Germinal center (tissue), 1 donor: ENCODE measurements around the gene NCSTN.

ENCODE experiments used
- DNase-seq: peaks from one replicate; pipeline ENCODE4 v3.0.0; 2012; ENCODE audit warnings: mixed read lengths, low spot score

The NCSTN gene

DNA sequence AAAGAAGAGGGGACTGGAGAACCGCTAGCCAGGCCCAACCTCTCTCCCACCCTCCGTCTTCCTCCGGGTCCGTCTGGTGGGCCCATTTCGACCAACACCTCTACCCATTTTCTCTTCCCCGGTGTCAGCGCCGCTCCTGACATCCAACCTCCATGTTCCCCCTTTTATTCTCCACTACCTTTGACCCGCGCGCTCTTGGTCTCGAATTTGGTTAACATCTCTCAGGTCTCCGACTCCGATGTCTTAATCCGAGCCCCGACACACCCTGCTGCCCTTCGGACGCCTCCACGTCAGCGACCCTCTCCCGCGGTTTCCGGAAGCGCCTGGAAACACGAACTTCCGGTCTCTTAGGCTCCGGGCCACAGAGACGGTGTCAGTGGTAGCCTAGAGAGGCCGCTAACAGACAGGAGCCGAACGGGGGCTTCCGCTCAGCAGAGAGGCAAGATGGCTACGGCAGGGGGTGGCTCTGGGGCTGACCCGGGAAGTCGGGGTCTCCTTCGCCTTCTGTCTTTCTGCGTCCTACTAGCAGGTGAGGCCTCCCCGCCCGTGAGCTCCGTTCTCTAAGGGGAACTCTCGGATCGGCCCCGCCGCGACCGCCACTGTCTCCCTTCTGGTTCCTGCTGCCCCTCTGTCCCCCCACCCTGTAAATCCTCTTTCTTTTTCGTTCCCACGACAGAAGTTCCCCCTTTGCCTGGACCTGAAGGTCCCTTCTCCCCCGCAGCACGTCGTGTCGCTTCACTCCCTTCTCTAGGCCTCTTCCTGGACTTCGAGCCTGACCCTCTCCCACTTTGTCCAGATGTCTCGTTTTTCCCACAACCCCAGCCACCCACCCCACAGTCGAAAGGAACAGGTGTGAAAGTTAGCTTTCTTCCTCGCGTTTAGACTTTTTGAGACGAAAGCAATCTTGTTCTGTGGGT is at the start of gene NCSTN, which contains the start of gene COPA:
Gene NCSTN, plus strand, starts transcription at position 431 of the 917 bp plus-strand sequence. Its CDS starts 14 bp downstream, at position 445.
Gene COPA, minus strand, starts transcription at position 298 of the 917 bp plus-strand sequence. Its CDS starts 80 bp downstream, at position 218.
- peak; percentile 91 for DNase-seq

- no peak for DNase-seq
Measured at GRCh38 chr1:160296036-160296435, 47.1 kb upstream of the NCSTN start.

GRCh38 chr1:160300173-160300572 is 43.0 kb upstream of the NCSTN start:
- DNase-seq: no peak

- peak; percentile 46 for DNase-seq
Measured at GRCh38 chr1:160307118-160307791, 35.9 kb upstream of the NCSTN start.

GRCh38 chr1:160308451-160309184 is 34.6 kb upstream of the NCSTN start:
- no peak for DNase-seq

DNA sequence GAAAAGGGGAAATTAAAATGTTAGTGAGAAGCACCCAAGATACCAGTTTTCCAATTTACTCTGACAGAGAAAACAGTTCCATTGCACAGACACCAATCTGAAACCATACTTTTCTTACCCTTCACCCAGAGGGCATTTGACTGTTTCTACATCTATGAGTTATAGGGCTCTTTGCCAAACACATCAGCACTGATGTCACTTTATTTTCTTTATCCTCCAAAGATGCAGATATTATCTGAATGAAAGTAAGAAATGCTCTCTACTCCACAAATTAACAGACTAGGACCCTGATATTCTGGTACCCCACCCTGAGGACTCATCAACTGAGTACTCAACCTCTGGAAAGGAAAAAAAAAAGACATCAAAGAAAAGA is 34.0 kb upstream of the NCSTN start:
- DNase-seq: no peak

GRCh38 chr1:160309571-160309970 is 33.6 kb upstream of the NCSTN start:
- DNase-seq: no peak

GRCh38 chr1:160315359-160315758 is 27.8 kb upstream of the NCSTN start:
- no peak for DNase-seq

DNA sequence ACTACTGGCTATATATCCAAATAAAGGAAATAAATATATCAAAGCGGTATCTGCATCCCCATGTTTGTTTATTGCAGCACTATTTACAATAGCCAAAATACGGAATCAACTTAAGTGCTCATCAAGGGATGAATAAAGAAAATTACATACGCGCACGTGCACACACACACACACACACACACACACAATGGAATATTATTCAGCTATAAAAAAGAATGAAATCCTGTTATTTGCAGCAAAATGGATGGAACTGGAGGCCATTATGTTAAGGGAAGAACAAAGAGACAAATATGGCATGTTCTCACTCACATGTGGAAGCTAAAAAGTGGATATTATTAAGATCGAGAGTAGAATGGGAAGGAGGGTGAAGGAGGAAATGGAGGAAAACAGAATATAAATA is 20.4 kb upstream of the NCSTN start:
- DNase-seq: no peak

- no peak for DNase-seq
Measured at GRCh38 chr1:160325252-160325651, 17.9 kb upstream of the NCSTN start.

- no peak for DNase-seq
Measured at GRCh38 chr1:160326418-160326817, 16.8 kb upstream of the NCSTN start.

DNA sequence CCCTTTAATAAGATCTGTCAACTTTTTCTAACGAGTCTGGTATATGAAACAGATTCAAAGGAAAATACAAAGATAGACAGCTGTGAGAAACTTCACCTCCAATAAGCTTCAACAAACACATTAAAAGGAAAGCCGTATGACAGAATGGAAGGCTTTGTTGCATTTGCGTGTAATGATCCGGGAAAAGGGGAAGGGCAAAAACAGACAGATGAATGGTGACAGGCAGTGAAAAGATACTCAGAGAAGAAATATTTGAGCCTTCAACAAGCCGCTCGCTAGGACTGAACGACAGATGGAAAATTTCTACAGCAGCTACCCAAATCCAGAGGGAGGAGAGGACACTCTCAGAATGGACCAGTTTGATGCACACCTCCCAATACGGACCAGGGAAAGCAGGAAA is 15.0 kb upstream of the NCSTN start:
- no peak for DNase-seq

- no peak for DNase-seq
Measured at GRCh38 chr1:160330119-160330518, 13.1 kb upstream of the NCSTN start.

- no peak for DNase-seq
Measured at GRCh38 chr1:160332516-160332915, 10.7 kb upstream of the NCSTN start.

DNA sequence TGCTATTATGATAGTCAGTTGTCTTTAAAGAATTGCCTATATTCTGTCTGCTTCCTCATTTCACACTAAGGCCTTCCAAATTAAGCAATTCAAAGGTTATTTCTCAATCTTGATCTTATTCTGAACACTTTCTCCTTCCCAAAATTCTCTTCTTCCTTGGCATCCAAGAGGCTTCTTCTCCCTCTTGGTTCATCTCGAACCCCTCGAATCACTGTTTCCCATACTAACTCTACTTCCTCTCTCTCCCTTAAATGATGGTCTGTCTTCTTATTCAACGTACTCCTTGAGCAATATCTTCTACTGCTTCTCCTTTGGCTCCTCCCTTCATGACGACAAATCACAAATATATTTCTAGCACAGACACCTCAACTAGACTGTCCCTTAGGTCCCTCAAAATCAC is 4.6 kb upstream of the NCSTN start:
- DNase-seq: no peak

GRCh38 chr1:160340146-160340545 is 3.0 kb upstream of the NCSTN start:
- no peak for DNase-seq

DNA sequence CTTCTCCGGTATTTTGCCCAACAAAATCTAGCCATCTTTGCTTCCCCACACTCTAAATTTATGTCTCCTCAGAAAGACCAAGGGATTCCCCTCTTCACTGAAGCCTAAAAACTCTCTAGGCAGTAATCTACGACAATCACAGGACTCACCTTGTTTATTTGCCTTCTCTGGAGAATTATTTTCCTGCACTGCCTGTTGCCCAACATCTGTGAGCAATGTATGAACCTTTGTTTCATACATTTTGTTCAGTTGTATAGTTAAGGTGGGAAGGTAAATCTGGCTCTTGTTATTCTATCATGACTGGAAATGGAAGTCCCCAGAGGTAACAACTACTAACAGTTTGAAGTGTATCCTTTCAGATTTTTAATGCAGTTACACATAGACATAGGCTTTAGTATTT is 2.3 kb upstream of the NCSTN start:
- DNase-seq: no peak

DNA sequence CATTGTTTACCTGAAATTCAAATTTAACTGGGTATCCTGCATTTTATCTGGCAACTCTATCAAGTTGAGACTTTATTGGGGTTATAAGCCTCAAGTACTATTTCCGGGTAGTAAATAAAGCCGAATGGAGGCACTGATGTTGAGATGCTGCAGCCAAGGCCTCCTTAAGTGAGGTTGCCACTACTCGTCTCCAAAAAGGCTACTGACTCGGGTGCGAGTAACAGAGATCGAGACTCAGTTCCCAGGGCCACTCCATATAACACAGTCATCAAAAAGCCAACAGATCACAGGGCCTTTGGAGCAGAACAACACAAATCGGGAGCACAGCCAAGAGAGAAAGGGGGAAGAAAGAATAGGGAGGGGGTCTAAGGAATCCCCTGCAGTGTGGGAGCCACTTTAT is 657 bp upstream of the NCSTN start:
- peak; percentile 19 for DNase-seq

- no peak for DNase-seq
Measured at GRCh38 chr1:160344241-160344640, 1.1 kb downstream of the NCSTN start.

DNA sequence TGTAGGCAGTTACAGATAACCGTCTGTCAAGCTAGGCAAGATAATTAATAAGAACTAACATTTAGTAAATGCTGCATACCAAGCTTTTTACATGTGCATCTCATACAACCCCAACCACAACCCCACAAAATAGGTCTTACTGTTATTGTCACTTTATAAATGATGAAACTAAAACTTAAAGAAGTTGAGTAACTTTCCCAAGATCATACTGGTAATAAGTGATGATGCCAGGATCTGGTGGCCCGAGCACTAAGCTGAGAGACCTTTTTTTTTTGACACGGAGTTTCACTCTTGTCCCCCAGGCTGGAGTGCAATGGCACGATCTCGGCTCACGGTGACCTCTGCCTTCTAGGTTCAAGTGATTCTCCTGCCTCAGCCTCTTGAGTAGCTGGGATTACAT is 1.8 kb downstream of the NCSTN start:
- no peak for DNase-seq

DNA sequence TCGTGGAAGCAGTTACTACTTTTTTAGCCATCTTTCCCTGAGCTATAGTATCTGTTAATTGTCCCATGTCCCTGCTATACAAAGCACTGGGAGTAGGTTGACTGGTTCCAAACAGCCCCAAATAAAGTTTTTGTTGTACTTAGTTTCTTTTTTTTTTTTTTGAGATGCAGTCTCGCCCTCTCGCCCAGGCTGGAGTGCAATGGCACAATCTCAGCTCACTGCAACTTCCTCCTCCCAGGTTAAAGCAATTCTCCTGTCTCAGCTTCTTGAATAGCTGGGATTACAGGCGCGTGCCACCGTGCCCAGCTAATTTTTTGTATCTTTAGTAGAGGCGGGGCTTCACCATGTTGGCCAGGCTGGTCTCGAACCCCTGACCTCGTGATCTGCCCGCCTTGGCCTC is 3.3 kb downstream of the NCSTN start:
- DNase-seq: no peak

DNA sequence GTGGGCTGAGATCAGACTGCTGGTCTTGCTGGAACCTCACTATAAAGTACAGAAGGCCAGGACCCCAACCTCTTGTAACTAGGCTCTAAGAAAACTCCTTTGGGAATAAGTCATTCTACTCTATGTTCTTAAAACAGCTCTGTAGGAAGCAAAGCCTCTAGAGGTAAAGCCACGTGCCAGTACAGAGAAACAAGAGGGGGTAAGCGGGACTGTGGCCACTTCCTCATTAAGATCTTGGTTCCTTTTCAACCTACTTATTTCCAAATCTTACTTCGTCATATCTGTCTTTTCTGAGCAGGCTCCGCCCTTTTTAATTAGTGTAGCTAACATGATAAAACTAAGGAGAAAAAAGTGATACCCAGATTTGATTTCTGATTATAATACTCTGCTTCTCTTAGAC is 3.8 kb downstream of the NCSTN start:
- DNase-seq: peak; percentile 61

- no peak for DNase-seq
Measured at GRCh38 chr1:160351629-160352028, 8.4 kb downstream of the NCSTN start.
